Measurements from ENCODE around the gene OR6S1.

DNA sequence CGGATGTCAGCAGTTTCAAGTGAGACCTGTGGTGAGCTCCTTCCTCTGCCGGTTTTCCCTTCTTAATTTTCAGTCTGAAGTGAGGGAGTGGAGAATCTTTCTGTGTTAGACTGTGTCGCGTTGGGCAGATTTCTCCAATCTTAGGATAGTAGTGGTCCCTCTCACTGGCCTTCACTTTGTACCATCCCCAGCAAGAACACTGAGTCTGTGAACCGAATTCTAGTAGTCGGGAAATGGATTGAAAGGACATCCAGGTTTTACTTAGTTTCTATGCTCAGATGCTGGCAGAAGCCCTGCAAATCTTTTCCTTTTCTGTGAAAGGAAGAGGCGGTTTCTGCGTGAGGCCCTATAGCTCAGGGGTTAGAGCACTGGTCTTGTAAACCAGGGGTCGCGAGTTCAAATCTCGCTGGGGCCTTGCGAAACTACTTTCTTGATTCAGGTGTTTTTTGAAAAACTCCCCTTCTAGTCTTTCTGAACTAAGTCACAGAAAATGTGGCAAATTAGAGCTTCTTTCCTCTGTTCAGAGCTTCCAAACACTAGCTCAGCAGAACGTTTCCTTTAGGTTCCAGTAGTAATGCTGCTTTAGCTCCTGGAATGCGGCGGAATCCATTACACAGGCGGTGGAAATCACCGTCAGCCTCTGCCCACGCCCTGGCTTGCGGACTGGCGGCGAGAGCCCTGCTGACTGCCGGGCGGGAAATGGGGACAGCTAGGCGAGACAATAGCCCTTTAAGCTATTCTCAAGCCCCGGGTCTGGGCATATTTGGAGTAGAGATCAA lies 40.0 kb upstream of the OR6S1 start:
- TF ChIP-seq POLR2A (IDR thresholded peaks at IDR 0.05) (no peak), CTCF (IDR thresholded peaks at IDR 0.05) (no peak)

Data from heart left ventricle (tissue), 13 donors.